ENCODE measurements around the gene MRPL38. TPM values are rescaled to one million over a fixed set of nuclear protein-coding genes. Genes with fewer than 3 reads are reported as not detected.

MRPL38 gene
- polyA plus RNA-seq, 1 experiment = 16.6 TPM

DNA sequence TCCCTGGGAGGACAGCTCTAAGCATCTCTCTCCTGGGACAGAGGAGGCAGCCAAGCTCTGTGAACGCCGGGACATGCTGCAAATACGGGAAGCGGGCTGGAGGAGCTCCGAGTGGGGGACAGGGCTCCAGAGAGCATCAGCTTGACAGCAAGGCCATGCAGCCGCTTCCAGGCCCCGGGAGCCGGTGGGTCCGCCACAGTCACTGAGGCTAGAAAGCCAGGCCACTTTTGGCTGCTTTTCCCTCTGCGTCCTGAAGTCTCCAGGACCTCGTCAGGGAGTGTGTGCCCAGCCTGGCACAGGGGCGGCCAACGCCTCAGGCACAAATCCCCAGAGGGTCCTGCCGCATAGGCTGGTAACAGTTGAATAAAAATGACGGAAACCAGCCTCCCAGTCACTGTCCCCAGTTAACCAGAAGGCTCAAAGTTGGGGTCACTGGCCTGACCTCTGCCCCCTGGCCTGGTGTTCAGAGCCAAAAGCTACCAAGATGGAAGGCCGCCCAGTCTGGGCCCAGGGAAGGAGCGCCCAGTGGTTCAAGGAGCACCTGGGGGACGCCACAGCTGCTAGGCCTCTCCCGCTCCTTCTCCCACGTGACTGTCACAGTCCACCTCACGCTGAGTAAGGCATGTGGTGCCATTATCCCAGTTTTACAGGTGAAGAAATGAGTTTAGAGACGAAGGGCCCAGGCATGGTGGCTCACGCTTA lies 4.8 kb downstream of the MRPL38 start:
- no peaks in the 10 kb centered on the region for H3K27me3 ChIP-seq (ENCODE audit: control insufficient read depth, insufficient read depth, low read length)
- no peak overlapping the region for H3K27ac ChIP-seq (ENCODE audit: low read depth, low read length)
- H3K4me3 ChIP-seq (ENCODE audit: low read depth, low read length) = no peak overlapping the region
- TF ChIP-seq, protein P1, sequence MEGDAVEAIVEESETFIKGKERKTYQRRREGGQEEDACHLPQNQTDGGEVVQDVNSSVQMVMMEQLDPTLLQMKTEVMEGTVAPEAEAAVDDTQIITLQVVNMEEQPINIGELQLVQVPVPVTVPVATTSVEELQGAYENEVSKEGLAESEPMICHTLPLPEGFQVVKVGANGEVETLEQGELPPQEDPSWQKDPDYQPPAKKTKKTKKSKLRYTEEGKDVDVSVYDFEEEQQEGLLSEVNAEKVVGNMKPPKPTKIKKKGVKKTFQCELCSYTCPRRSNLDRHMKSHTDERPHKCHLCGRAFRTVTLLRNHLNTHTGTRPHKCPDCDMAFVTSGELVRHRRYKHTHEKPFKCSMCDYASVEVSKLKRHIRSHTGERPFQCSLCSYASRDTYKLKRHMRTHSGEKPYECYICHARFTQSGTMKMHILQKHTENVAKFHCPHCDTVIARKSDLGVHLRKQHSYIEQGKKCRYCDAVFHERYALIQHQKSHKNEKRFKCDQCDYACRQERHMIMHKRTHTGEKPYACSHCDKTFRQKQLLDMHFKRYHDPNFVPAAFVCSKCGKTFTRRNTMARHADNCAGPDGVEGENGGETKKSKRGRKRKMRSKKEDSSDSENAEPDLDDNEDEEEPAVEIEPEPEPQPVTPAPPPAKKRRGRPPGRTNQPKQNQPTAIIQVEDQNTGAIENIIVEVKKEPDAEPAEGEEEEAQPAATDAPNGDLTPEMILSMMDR (IDR thresholded peaks at IDR 0.05; ENCODE audit: low read depth, low read length) = no peak
- H3K9me3 ChIP-seq (ENCODE audit: control insufficient read depth, insufficient read depth, low read length) = no peaks in the 10 kb centered on the region; the same call in 1 of the 2 replicates
- POLR2A ChIA-PET = interaction anchor here (0.7 kb wide), 1 partner anchor 68 kb away, joined by 4 read pairs; no protein-coding TSS in a partner anchor
- no peak for DNase-seq (ENCODE audit: low read depth, low spot score)
- CTCF ChIA-PET = no interaction called here

DNA sequence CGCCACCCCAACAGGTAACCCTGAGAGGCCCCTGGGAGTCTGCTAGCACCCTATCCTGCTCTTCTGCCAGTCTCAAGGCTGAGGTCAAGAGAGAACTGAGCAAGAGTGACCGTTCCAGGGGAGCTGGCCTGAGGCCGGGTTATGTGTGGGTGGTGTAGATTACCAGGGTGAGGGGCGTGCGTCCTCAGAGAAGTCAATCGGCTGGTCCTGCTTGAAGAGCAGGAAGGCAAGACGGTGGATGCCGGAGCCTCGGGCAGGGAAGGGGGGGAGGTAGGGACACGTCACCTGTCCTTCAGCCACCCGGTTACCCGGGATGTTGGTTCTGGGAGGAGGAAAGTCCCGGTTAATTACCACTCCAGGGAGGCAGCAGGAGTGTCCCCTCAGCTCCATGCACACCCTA lies 5.3 kb downstream of the MRPL38 start:
- Histone ChIP-seq H3K9me3 (ENCODE audit: control insufficient read depth, insufficient read depth, low read length) (no peaks in the 10 kb centered on the region; the same call in 1 of the 2 replicates), H3K27ac (ENCODE audit: low read depth, low read length) (no peak overlapping the region), H3K4me3 (ENCODE audit: low read depth, low read length) (no peak overlapping the region), H3K27me3 (ENCODE audit: control insufficient read depth, insufficient read depth, low read length) (no peaks in the 10 kb centered on the region)
- POLR2A ChIA-PET = no interaction called here
- CTCF ChIA-PET = no interaction called here
- TF ChIP-seq, protein P1 (IDR thresholded peaks at IDR 0.05; ENCODE audit: low read depth, low read length) = no peak
- no peak for DNase-seq (ENCODE audit: low read depth, low spot score)

DNA sequence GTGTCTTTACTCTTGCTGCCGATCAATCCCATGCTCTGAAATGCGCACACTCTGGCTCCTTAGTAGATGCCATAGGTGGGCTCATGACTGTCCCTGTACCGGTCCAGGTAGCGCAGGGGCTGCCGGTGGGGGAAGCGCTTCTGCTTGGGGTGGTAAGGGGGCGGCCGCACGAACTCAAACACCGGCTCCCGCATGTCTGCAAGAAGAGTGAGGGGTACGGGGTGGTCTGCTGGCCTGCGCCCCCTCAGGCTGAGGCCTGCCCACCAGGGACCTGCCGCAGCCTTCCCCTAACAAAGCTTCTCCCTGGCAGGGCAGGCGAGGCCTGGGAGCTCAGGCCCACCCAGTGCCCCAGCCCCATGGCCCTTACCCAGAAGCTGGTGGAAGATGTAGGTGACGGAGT lies 5.9 kb downstream of the MRPL38 start:
- ChIA-PET CTCF (no interaction called here), POLR2A (interaction anchor here (3.2 kb wide), 1 partner anchor 119 kb away, joined by 18 read pairs; a partner anchor contains a TSS)
- H3K9me3 ChIP-seq (ENCODE audit: control insufficient read depth, insufficient read depth, low read length) = no peaks in the 10 kb centered on the region; the same call in 1 of the 2 replicates
- no peak overlapping the region for H3K4me3 ChIP-seq (ENCODE audit: low read depth, low read length)
- H3K27ac ChIP-seq (ENCODE audit: low read depth, low read length) = no peak overlapping the region
- DNase-seq (ENCODE audit: low read depth, low spot score) = no peak
- no peaks in the 10 kb centered on the region for H3K27me3 ChIP-seq (ENCODE audit: control insufficient read depth, insufficient read depth, low read length)
- TF ChIP-seq, protein P1 (IDR thresholded peaks at IDR 0.05; ENCODE audit: low read depth, low read length) = no peak

DNA sequence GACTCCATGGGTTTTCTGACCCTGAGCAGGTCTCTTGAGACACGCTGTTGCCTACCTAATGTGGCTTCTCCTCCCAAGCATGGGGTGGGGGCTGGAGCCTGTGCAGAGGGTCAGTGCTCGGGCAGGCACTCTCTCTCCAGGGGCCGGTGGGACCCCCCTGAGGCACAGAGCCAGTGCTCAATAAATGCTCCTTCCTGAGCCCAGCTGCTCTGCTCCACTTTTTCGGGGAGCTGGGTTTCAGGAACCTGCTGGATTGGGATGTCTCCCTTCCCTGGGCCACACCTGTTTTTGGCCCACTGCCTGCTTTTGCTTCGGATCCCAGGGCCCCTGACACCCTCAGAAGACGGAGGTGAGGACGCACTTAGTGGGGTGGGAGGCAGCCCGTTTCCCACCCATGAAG lies 6.6 kb downstream of the MRPL38 start:
- no peak for DNase-seq (ENCODE audit: low read depth, low spot score)
- Histone ChIP-seq H3K9me3 (ENCODE audit: control insufficient read depth, insufficient read depth, low read length) (no peaks in the 10 kb centered on the region; the same call in 1 of the 2 replicates), H3K27ac (ENCODE audit: low read depth, low read length) (no peak overlapping the region), H3K4me3 (ENCODE audit: low read depth, low read length) (no peak overlapping the region), H3K27me3 (ENCODE audit: control insufficient read depth, insufficient read depth, low read length) (no peaks in the 10 kb centered on the region)
- POLR2A ChIA-PET = interaction anchor here (3.2 kb wide), 1 partner anchor 118 kb away, joined by 18 read pairs; a partner anchor contains a TSS
- TF ChIP-seq, protein P1 (IDR thresholded peaks at IDR 0.05; ENCODE audit: low read depth, low read length) = no peak
- CTCF ChIA-PET = no interaction called here

Data from AG04450 (cell line).